H7 (cell line): ENCODE measurements around the gene WDTC1. TPM values are rescaled to one million over a fixed set of nuclear protein-coding genes. Genes with fewer than 3 reads are reported as not detected.
A peak's percentile ranks its signal among the peaks of the same experiment; 100 is the strongest.
"Not testable (repeated sequence)": the region's sequence is repeated elsewhere in the genome, so short reads cannot be mapped to it uniquely, and the experiment has no call there.

ENCODE experiments used
- DNase-seq: peaks from one replicate; pipeline ENCODE4 v3.0.0; 2012
- H3K27me3 ChIP-seq: 2 replicates; pipeline ENCODE4 v1.6.0; 2011; ENCODE audit warnings: mild to moderate bottlenecking, low read length; ENCODE audit not compliant: control insufficient read depth, insufficient read depth
- H3K36me3 ChIP-seq: replicated peaks from 2 replicates; pipeline ENCODE4 v1.5.1; 2011; ENCODE audit warnings: low read length; ENCODE audit not compliant: control insufficient read depth, insufficient read depth
- H3K4me3 ChIP-seq: 2 replicates; pipeline ENCODE4 v1.5.1; 2011; ENCODE audit warnings: low read depth, mild to moderate bottlenecking, control low read depth, low read length, moderate library complexity; ENCODE audit not compliant: insufficient read depth
- total RNA-seq: library from RNA; depleted of rRNA; stranded (reverse); fragments of >200 nt; shearing (Covaris generic); gene quantifications from 2 replicates; pipeline ENCODE4 v1.2.3, GENCODE V29; 2014

Gene WDTC1
- total RNA-seq, 1 experiment from 2014 or later: 23.9 TPM

DNA sequence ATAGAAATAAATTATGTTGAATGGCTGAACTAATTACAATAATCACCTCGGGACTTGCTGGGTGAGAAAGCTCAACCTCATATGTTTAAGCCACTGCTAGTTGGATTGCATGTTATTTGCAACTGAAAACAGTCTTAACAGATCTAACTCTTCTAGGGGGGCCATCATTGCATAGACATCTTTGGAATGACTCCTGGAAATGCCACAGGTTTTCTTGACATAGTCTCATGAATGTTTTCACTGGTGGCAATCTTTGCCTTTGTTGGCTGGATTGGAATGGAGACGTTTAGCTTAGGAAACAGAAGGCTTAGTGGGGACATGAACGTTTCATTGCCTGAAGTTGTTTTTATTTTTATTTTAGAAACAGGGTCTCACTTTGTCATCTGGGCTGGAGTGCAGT lies 8.8 kb upstream of the WDTC1 start:
- Histone ChIP-seq H3K36me3 (no peaks in the 10 kb centered on the region), H3K4me3 (no peak overlapping the region), H3K27me3 (no peaks in the 10 kb centered on the region)
- no peak for DNase-seq

DNA sequence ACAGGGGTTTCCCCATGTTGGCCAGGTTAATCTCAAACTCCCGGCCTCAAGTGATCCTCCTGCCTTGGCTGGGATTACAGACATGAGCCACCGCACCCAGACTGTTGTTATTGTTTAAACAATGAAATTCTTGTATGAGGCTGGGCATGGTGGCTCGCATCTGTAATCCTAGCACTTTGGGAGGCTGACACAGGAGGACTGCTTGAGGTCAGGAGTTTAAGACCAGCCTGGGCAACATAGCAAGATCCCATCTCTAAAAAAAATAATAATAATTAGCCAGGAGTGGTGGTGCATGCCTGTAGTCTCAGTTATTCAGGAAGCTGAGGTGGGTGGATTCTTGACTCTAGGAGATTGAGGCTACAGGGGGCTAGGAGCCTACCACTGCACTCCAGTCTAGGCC lies 6.7 kb upstream of the WDTC1 start:
- no peak for DNase-seq
- H3K27me3 ChIP-seq: no peaks in the 10 kb centered on the region
- H3K4me3 ChIP-seq: no peak overlapping the region
- no peaks in the 10 kb centered on the region for H3K36me3 ChIP-seq

DNA sequence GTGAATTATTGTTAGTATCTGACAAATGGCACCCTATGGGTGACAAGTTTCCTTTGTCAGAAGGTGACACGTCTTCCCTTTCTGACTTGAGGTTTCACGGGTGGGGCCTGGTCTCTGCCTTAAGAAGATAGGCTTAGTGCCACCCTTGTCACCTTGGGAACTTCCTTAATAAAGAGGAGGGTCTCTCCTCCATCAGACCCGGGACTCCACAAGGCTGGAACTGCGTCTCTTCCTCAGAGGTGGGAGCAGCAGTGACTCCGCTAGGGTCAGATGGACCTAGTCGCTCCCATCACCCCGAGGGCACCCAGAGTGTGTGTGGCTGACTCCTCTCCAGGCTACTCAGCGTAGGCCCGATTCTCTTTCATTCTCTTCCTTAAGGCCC lies 774 bp upstream of the WDTC1 start:
- no peaks in the 10 kb centered on the region for H3K36me3 ChIP-seq
- no peak for DNase-seq
- peak overlapping the region; percentile 80 for H3K4me3 ChIP-seq
- no peaks in the 10 kb centered on the region for H3K27me3 ChIP-seq

DNA sequence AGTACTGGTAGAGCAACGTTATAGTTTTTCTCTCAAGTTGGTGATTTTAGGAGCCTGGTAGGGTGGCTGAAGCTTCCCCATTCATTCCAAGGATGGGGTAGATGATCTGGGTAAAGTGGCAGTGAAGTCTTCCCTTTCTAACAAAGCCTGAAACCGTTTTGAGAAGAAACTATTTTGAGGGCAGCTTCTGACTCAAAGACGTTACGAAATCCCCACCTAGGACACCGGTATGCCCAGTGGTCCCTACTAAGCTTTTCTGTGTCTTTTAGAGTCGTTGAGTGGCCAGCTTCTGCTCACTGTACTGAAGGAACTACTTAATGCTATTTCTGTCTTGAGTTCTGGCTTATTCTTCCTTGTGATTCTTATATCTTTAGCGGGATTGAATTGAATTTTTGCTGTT lies 1.4 kb downstream of the WDTC1 start:
- Histone ChIP-seq H3K36me3 (no peaks in the 10 kb centered on the region), H3K27me3 (no peaks in the 10 kb centered on the region), H3K4me3 (peak overlapping the region; percentile 80)
- no peak for DNase-seq

DNA sequence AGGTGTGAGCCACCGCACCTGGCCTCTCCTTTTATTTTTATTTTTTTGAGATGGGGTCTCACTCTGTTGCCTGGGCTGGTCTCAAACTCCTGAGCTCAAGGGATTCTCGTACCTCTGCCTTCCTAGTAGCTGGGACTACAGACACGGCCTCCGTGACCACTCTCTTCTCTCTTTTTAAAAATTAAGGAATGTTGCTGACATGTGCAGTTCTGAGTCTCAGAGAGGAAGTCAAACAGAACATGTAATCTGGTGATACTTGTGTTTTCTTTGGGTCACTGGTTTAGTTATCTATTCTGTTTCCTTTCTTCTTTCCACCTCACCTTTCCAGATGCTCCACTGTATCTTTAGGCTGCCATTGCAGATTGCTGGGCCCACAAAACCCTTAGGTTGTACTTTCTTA lies 2.7 kb downstream of the WDTC1 start:
- no peak overlapping the region for H3K4me3 ChIP-seq
- no peaks in the 10 kb centered on the region for H3K27me3 ChIP-seq
- DNase-seq: no peak
- no peaks in the 10 kb centered on the region for H3K36me3 ChIP-seq

DNA sequence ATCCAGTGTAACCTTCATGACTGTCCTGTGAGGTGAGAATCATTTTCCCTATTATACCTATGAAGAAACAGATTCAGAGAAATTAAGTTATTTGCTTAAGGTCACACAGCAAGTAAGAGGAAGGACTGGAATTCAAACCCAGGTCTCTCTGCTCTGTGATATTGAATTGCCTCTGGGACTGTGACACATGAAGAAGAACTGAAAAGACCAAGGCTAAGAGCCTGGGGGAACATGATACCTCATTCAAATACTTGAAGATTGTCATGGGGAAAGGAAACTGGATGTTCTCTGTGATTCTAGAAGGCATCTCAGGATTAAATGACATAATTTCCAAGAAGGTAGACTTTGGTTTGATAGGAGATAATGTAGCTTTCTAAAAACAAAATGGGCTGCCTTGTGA lies 3.6 kb downstream of the WDTC1 start:
- no peak for DNase-seq
- Histone ChIP-seq H3K36me3 (no peaks in the 10 kb centered on the region), H3K27me3 (no peaks in the 10 kb centered on the region), H3K4me3 (no peak overlapping the region)

DNA sequence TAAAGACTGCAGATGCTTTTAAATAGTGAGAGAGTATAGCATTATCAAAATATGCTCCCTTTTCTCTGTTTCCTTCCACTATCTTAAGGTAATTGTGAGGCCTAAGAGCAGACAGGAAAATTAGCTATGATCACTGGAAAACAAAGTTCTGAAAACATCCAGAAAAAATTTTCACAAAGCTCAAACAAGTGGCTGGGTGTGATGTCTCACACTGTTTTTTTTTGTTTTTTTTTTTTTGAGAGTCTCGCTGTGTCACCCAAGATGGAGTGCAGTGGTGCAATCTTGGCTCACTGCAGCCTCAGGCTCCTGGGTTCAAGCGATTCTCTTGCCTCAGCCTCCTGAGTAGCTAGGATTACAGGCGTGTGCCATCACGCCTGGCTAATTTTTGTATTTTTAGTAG lies 7.2 kb downstream of the WDTC1 start:
- Histone ChIP-seq H3K27me3 (no peaks in the 10 kb centered on the region), H3K4me3 (no peak overlapping the region), H3K36me3 (no peaks in the 10 kb centered on the region)
- no peak for DNase-seq

DNA sequence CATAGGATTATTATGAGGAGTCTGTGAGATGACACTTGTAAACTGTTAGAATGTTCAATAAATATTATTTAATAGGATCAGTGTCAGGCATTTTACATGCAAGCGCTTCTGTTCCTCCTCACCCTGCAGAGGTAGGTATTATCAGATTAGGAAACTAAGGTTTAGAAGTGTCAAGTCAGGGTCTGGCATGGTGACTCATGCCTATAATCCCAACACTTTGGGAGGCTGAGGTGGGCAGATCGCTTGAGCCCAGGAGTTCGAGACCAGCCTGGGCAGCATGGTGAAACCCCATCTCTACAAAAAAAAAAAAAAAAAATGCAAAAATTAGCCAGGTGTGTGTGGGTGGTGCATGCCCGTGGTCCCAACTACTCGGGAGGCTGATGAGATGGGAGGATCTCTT lies 9.2 kb downstream of the WDTC1 start:
- H3K36me3 ChIP-seq, H3K4me3 ChIP-seq, DNase-seq: not testable (repeated sequence)

DNA sequence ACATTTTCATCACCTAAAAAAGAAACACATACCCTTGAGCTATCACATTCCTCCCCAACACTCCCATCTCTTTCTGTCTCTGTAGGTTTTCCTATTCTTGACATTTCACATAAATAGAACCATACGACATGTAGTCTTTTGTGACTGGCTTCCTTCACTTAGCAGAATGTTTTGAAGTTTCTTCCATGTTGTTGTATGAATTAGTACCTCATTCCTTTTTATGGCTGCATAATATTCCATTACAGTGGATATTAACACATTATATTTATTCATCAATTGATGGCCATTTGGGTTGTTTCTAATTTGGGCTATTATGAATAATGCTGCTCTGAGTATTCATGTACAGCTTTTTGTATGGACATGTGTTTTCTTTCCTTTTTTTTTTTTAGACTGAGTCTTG lies 11.8 kb downstream of the WDTC1 start:
- no peak overlapping the region for H3K4me3 ChIP-seq
- H3K36me3 ChIP-seq: no peaks in the 10 kb centered on the region
- H3K27me3 ChIP-seq: no peaks in the 10 kb centered on the region
- no peak for DNase-seq

More for the DNA sequence above, 9.2 kb downstream of the WDTC1 start:
- H3K27me3 ChIP-seq: not testable (repeated sequence)

DNA sequence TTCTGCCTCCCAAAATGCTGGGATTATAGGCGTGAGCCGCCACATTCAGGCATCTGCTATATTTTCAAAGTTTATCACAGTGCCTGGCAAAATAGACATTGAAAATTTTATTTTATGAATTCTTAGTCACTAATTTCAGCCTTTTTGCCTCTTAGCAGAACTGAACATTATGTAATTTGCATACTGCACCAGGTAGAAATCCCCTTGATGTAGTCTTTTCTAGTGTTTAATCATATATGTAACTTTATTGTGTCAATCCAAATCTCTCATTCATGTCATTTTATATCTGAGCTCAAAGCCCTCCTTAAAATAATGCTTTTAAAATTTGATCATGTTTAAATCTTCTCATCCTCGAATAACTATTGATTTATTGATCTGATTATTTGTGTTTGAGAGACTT lies 19.2 kb downstream of the WDTC1 start:
- Histone ChIP-seq H3K4me3 (no peak overlapping the region), H3K36me3 (no peaks in the 10 kb centered on the region), H3K27me3 (no peaks in the 10 kb centered on the region)
- no peak for DNase-seq

DNA sequence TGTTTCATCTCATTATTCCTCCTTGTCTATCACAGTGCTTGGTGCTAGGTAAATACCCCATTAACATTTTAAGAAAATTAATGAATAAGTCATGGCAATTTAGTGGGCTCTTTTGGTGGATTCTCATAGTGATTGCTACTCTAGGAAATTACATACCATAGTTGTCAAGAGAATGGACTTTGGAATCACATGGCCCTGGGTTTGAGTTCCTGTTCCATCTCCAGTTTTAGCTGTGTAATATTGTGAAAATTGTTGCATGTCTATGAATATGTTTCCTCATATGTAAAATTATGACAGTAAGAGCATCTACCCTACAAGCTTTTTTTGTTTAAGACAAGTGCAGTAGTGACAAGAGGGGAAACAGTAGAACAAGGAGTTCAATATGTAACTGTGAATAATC lies 20.7 kb downstream of the WDTC1 start:
- H3K36me3 ChIP-seq: no peaks in the 10 kb centered on the region
- no peak overlapping the region for H3K4me3 ChIP-seq
- no peaks in the 10 kb centered on the region for H3K27me3 ChIP-seq
- DNase-seq: no peak

DNA sequence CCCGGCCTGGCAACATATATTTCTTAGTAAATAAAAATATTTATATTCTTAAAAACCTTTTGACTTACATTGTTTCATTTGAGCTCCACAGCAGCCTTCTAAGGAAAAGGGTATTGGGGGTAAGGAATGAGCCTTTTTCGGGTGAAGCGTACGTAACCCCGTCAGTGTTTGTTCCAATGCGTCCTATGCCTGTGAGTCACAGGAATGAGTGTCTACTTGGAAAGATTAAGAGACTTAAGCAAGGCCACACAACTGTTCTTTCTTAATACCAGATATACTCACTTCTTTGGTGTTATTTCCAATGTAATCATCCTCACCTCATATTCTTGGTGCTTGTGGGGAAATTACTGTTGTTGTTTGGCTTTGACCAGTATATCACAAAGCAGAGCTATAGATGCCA lies 22.7 kb downstream of the WDTC1 start:
- H3K36me3 ChIP-seq: no peaks in the 10 kb centered on the region
- no peaks in the 10 kb centered on the region for H3K27me3 ChIP-seq
- DNase-seq: no peak
- no peak overlapping the region for H3K4me3 ChIP-seq

DNA sequence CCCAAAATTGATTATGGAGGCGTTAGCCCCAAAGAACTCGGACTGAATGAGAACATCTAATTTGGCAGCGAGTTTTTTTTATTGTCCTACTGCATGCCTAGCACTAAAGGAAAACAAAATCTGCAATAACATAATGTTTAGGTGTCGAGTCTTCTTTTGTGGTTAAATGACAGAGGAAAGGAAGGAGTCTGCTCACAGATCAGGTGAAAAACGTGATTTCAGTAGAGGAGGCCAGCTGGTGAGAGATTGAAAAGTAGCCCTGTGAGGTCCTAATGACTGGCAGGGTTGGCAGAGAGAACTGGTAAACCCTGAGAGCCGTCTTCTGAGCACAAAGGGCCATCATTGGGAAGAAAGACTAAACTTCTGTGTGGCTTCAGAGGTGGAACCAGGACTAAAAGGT lies 24.2 kb downstream of the WDTC1 start:
- H3K27me3 ChIP-seq: no peaks in the 10 kb centered on the region
- DNase-seq: no peak
- H3K4me3 ChIP-seq: no peak overlapping the region
- no peaks in the 10 kb centered on the region for H3K36me3 ChIP-seq

DNA sequence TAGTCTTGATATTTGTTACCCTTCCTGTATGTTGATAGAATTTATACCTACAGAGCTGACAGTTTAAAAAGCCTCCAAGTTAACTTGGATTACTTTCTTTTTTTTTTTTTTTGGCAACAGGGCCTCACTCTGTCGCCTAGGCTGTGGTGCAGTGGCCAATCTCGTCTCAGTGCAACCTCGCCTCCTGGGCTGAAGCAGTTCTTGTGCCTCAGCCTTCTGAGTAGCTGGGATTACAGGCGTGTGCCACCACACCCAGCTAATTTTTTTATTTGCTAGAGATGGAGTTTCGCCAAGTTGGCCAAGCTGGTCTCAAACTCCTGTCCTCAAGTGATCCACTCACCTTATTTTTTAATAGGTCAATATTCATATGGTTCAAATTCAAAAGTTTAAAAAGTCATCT lies 32.7 kb downstream of the WDTC1 start:
- Histone ChIP-seq H3K27me3 (no peaks in the 10 kb centered on the region), H3K36me3 (no peaks in the 10 kb centered on the region), H3K4me3 (no peak overlapping the region)
- no peak for DNase-seq

DNA sequence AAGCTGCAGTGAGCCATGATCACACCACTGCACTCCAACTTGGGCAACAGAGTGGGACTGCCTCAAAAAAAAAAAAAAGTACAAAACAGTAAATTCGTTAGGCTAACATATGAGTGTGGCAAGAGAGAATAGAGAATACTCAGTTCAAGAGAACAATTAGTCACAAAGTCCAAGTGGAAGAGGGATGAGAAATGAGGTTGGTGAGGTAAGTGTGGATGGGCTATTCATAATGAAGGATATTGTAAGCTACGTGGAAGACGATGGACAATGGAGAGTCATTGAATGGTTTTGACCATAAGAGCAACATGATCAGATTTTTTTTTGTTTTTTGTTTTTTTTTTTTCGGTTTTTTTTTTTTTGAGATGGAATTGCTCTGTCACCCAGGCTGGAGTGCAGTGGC lies 34.8 kb downstream of the WDTC1 start:
- no peaks in the 10 kb centered on the region for H3K27me3 ChIP-seq
- no peak for DNase-seq
- H3K36me3 ChIP-seq: no peaks in the 10 kb centered on the region
- no peak overlapping the region for H3K4me3 ChIP-seq

DNA sequence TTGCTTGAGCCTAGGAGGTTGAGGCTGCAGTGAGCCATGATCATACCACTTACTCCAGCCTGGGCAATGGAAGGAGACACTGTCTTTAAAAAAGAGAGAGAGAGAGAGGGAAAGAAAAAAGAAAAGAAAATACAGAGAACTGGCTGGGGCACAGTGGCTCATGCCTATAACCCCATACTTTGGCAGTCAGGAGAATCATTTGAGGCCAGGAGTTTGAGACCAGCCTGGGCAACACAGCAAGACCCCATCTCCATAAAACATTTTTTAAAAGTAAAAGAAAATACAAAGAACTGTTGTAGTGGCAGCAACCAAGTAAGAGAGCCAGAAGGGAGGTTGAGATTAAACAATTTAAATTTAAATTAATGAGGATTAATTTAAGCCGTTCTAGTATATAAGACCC lies 39.8 kb downstream of the WDTC1 start:
- DNase-seq: no peak
- Histone ChIP-seq H3K4me3 (no peak overlapping the region), H3K36me3 (no peaks in the 10 kb centered on the region), H3K27me3 (no peaks in the 10 kb centered on the region)
